ENCODE measurements around the gene CCNY.
"Not testable (repeated sequence)": the region's sequence is repeated elsewhere in the genome, so short reads cannot be mapped to it uniquely, and the experiment has no call there.

The CCNY gene

DNA sequence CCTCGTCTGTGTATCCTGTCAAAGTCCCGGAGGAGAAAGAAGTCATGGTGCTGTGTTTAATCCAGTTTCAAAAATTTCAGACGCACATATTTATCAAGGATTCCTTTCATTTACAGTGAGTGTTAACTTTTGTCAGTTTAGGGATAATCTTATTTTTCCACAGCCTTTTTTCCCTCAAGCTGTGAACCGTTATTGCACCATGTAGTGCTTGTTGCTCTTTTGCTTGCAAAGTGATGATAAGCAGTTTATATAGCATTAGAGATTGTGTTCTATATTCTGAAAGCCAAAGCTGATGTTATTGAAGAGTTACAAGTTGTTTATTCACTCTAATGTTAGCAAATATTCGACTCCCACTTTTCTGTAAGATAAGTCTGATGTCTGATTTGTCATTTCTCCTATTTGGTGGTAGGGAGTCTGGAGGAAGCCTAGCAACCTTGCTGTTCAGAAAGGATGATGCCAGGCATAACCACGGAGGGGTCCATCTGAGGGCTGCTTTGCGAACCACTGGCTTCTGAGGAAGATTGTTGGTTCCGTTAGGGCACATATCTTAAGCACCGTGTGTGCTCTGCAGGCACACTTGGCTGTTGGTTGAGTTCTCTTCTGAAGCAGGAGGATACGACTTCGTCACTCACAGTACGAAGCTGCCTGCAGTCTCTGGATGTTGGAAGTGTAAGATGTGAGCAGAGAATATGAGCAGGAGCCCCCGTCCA, 11.7 kb downstream of the CCNY start:
- DNase-seq (ENCODE audit: insufficient read length) (no peak), FAIRE-seq (no peak)
- no peak for TF ChIP-seq TAF1 (IDR thresholded peaks at IDR 0.05; ENCODE audit: borderline replicate concordance, low read depth, low read length)

DNA sequence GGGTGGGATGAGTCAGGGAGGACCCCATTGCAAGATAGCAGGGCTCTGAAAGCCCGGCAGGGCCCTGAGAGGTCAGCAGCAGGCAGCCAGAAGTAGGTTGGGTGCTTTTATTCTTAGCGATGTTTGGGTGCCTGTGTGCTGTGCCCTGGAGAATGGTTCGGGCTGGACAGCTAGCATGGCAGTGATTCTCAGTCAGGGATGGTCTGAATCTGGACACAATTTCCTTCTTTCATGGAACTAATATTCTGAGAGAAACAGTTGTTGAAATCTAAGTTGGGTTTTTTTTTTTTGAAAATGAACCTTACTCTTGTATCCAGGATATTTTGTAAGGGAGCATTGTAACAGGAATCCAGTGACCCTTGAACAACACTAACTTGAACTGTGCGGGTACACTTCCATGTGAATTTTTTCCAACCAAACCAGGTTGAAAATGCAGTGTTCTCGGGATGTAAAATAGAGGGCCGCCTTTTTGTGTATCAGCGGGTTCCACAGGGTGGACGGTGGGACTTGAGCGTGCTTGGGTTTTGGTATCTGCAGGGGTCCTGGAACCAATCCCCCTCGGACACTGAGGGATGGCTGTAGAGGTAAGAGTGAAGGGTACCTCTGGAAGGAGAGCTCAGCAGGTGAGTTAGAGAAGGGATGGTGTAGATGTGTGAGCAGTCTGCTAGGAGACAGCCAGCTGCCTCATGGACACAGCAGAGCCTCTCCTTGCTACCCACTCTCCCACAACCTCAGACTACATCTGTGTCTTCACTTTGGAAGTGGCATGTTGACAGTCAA, 12.5 kb downstream of the CCNY start:
- FAIRE-seq, result no peak

DNA sequence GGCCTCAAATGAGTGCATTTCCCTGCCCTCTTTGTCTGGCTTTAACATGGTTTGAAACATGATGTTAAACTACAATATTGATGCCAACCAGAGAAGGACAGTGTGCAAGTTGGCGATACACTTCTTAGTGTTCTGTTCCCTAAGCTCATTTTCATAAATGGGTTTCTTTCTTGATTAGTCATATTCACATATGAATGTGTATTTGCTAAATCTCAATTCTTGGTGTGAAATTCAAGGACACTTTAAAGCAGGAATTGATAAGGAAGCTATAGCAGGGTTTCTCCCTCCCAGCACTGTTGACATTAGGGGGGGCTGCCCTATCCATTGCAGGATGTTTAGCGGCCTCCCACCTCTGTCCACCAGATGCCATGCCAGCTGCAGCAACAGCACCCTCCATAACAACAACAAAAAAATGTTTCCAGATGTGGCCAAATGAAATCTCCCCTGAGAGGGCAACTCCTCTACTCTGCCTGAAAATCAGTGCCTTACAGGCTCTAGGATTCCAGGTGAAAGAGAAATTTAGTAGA, 13.1 kb downstream of the CCNY start:
- FAIRE-seq (no peak), DNase-seq (ENCODE audit: insufficient read length) (no peak)
- TF ChIP-seq TAF1 (IDR thresholded peaks at IDR 0.05; ENCODE audit: borderline replicate concordance, low read depth, low read length), result no peak
- no peak for TF ChIP-seq POLR2A (IDR thresholded peaks at IDR 0.05; ENCODE audit: low read depth, low read length)
- no peak for TF ChIP-seq POLR2AphosphoS5 (IDR thresholded peaks at IDR 0.05; ENCODE audit: low read depth, low read length)

More for the DNA sequence above, 12.5 kb downstream of the CCNY start:
- no peak for TF ChIP-seq POLR2A (IDR thresholded peaks at IDR 0.05; ENCODE audit: low read depth, low read length)
- no peak for TF ChIP-seq POLR2AphosphoS5 (IDR thresholded peaks at IDR 0.05; ENCODE audit: low read depth, low read length)
- TF ChIP-seq TAF1 (IDR thresholded peaks at IDR 0.05; ENCODE audit: borderline replicate concordance, low read depth, low read length), result no peak
- no peak for DNase-seq (ENCODE audit: insufficient read length)

DNA sequence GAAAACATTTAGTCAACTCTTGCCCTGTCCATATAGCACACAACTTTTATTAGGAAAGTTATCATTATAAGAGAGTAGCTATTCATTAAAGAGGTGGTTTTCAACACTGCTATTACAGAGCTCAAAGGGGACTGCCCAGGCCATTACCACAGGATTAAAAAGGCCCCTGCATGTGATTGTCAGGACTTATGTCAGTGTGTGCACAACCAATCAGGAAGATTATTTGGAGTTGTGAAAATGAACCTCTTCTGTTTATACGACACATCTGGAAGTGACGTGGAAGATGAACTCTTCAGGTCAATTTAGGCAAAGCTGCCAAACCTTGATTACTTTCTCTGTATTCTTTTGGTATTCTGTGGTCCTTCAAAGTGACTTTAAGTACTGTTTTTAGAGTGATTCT, 14.7 kb downstream of the CCNY start:
- FAIRE-seq, result peak; percentile 44
- DNase-seq (ENCODE audit: insufficient read length), result no peak
- no peak for TF ChIP-seq TAF1 (IDR thresholded peaks at IDR 0.05; ENCODE audit: borderline replicate concordance, low read depth, low read length)
- TF ChIP-seq POLR2A (IDR thresholded peaks at IDR 0.05; ENCODE audit: low read depth, low read length), result no peak
- TF ChIP-seq POLR2AphosphoS5 (IDR thresholded peaks at IDR 0.05; ENCODE audit: low read depth, low read length), result no peak

DNA sequence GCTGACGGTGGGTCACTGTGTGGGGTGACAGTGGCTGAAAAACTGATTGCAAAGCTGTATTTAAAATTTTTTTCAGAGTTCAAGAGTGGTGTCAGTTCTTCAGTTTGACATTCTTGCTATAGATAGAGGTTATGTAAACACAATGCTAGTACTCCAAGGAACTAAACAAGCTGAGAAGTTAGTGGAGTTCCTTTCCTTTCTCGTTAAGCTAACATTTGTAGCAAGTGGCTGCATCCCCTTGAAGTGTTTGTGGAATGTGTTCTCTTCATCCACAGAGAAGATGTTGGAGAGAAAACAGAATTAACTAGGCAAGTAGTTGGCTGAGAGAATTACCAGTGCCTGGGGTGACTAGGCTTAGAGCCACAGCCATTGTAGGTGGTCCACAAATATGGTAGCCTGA, 15.8 kb downstream of the CCNY start:
- FAIRE-seq (no peak), DNase-seq (ENCODE audit: insufficient read length) (no peak)
- no peak for TF ChIP-seq POLR2A (IDR thresholded peaks at IDR 0.05; ENCODE audit: low read depth, low read length)
- TF ChIP-seq TAF1 (IDR thresholded peaks at IDR 0.05; ENCODE audit: borderline replicate concordance, low read depth, low read length), result no peak
- TF ChIP-seq POLR2AphosphoS5 (IDR thresholded peaks at IDR 0.05; ENCODE audit: low read depth, low read length), result no peak

DNA sequence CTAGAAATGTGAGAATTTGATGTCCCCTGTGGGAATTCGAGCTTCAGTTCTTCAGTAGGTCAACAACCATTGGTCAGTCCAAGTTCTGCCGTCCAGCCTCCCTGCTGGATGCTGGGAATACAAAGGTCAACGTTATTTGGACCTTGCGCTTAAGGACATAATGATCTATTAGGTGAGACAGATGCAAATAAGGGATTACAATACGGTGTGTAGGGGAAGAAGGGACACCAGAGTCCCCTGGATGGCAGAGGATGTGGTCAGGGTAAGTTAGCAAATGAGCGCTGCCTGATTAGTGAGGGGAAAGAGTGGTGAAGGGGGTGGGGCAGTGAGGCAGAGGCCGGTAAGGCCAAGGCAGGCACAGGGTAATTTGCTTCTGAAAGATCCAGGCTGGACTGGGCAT, 16.2 kb downstream of the CCNY start:
- TF ChIP-seq POLR2A (IDR thresholded peaks at IDR 0.05; ENCODE audit: low read depth, low read length) (no peak), POLR2AphosphoS5 (IDR thresholded peaks at IDR 0.05; ENCODE audit: low read depth, low read length) (no peak), TAF1 (IDR thresholded peaks at IDR 0.05; ENCODE audit: borderline replicate concordance, low read depth, low read length) (no peak)
- DNase-seq (ENCODE audit: insufficient read length) (no peak), FAIRE-seq (peak; percentile 36)

DNA sequence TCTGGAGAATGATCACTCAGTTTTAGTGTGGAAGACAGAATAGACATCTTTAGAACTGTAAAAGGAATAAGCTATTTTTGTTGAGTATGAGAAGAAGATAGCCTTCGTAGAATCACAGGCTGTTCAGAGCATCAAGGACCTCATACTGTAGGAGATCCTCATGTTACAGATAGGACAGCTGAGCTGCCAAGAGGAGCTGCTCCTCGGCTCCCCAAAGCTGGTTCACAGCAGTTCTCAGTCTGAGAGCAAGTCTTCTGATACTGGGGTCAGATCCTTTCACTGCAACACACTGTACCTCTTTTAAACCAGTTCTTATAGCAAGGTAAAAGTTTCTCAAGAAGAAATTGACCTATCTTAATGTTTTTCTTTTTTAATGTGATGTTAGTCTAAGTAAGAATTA, 17.1 kb downstream of the CCNY start:
- FAIRE-seq (no peak), DNase-seq (ENCODE audit: insufficient read length) (no peak)
- no peak for TF ChIP-seq TAF1 (IDR thresholded peaks at IDR 0.05; ENCODE audit: borderline replicate concordance, low read depth, low read length)
- TF ChIP-seq POLR2AphosphoS5 (IDR thresholded peaks at IDR 0.05; ENCODE audit: low read depth, low read length), result no peak
- TF ChIP-seq POLR2A (IDR thresholded peaks at IDR 0.05; ENCODE audit: low read depth, low read length), result no peak

DNA sequence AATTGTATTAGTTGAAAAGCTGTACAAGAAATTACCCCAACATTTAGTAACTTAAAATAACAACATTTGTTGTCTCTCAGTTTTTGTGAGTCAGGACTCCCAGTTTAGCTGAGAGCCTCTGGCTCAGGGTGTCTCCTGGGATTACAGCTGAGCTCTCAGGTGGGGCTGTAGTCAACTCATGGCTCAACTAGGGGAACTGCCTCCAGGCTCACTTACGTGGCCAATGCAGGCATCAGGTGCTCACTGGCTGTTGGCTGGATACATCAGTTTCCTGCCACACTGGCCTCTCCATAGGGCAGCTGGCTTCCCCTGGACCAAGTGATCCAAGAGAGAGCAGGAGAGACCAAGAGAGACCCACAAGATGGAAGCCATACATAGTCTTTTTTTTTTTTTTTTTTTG, 17.5 kb downstream of the CCNY start:
- FAIRE-seq, result no peak
- TF ChIP-seq TAF1 (IDR thresholded peaks at IDR 0.05; ENCODE audit: borderline replicate concordance, low read depth, low read length), result no peak
- no peak for TF ChIP-seq POLR2A (IDR thresholded peaks at IDR 0.05; ENCODE audit: low read depth, low read length)
- TF ChIP-seq POLR2AphosphoS5 (IDR thresholded peaks at IDR 0.05; ENCODE audit: low read depth, low read length), result no peak
- no peak for DNase-seq (ENCODE audit: insufficient read length)

DNA sequence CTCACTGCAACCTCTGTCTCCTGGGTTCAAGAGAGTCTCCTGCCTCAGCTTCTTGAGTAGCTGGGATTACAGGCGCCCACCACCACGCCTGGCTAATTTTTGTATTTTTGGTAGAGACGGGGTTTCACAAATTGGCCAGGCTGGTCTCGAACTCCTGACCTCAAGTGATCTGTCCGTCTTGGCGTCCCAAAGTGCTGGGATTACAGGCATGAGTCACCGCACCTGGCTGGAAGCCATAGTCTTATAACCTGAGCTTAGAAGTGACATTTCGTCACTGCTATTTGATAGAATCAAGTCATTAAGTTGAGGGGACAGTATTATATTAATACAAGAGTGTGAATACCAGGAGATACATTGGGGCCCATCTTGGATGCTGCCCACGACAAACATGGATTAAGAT, 17.9 kb downstream of the CCNY start:
- DNase-seq (ENCODE audit: insufficient read length); FAIRE-seq: not testable (repeated sequence)

DNA sequence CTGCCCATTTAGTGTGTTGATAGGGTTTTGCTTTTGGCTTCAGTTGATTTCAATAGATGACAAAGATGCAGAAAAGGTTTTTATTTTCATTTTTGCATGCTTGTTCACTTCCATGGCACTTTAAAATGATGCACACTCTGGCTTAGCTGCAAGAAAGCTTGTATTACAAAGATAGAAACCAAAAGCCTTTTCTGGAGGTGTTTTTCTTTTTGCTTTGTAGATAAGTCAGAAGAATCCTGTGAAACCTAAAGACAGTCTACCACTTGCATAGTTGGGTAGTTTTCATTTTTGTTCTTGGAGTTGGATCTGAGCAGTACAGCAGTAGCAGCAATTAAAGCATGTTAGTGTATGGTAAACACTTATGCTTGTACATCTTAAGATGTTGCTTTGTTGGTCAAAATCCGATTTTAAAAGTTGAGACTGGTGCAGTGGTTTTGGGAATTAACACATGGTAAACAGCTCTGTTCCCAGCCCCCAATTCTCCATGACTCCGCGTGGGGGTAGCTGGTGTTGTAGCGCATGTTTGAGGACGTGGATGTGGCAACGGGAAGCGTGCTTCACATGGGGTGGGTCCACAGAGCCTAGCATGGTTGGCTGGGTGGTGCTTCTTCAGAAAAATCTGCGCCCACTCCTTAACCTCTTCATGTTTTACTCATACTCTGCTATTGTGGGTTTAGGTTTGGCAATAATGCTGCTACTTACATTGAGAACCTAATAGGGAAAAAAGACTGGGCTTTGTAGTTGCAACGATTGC, 19.8 kb downstream of the CCNY start:
- TF ChIP-seq TAF1 (IDR thresholded peaks at IDR 0.05; ENCODE audit: borderline replicate concordance, low read depth, low read length) (no peak), POLR2A (IDR thresholded peaks at IDR 0.05; ENCODE audit: low read depth, low read length) (no peak), POLR2AphosphoS5 (IDR thresholded peaks at IDR 0.05; ENCODE audit: low read depth, low read length) (no peak)
- DNase-seq (ENCODE audit: insufficient read length), result no peak
- peak; percentile 44 for FAIRE-seq

DNA sequence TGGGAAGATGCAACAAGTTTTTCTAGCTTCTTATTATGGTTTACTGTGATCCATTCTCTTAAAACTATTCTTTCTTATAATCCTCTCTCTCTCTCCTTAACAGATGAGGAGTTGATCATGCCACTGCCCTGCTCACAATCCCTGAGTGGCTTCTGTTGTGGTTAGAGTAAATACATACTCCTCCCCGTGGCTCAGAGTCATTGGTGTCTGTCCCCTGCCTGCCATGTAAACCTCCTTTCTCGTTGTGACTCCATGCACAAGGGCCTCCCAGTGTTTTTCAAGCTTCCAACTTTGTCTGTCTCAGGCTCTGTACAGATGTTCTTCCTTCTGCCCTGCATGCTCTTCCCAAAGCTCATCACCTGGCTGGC, 20.4 kb downstream of the CCNY start:
- TF ChIP-seq TAF1 (IDR thresholded peaks at IDR 0.05; ENCODE audit: borderline replicate concordance, low read depth, low read length) (no peak), POLR2AphosphoS5 (IDR thresholded peaks at IDR 0.05; ENCODE audit: low read depth, low read length) (no peak), POLR2A (IDR thresholded peaks at IDR 0.05; ENCODE audit: low read depth, low read length) (no peak)
- FAIRE-seq (no peak), DNase-seq (ENCODE audit: insufficient read length) (no peak)
